Neural progenitor cell (in vitro differentiated cells): Measurements from ENCODE around the gene CROCC2. TPM values are rescaled to one million over a fixed set of nuclear protein-coding genes. Genes with fewer than 3 reads are reported as not detected.

Experiments used
- DNase-seq: peaks from one replicate; pipeline ENCODE4 v3.0.0-alpha.2; 2016; ENCODE audit warnings: low spot score
- H2AFZ ChIP-seq: fragments of 200-600 bp; sonication (generic); replicated peaks from 2 replicates; pipeline ENCODE4 v1.6.1; 2016; ENCODE audit warnings: antibody characterized with exemption
- H3F3A ChIP-seq: fragments of 200-600 bp; sonication (generic); 2 replicates; pipeline ENCODE4 v1.6.1; 2016; ENCODE audit warnings: antibody characterized with exemption, low read depth
- H3K27ac ChIP-seq: fragments of 200-600 bp; sonication (generic); 2 replicates; pipeline ENCODE4 v1.5.1; 2016; ENCODE audit warnings: mild to moderate bottlenecking
- H3K27me3 ChIP-seq: fragments of 200-600 bp; sonication (generic); 2 replicates; pipeline ENCODE4 v1.6.1; 2016; ENCODE audit warnings: mild to moderate bottlenecking, moderate library complexity
- H3K36me3 ChIP-seq: fragments of 200-600 bp; sonication (generic); 2 replicates; pipeline ENCODE4 v1.5.1; 2016
- H3K4me1 ChIP-seq: fragments of 200-600 bp; sonication (generic); 2 replicates; pipeline ENCODE4 v1.6.1; 2016; ENCODE audit warnings: mixed run types
- H3K4me2 ChIP-seq: fragments of 200-600 bp; sonication (generic); 2 replicates; pipeline ENCODE4 v1.6.1; 2016
- H3K4me3 ChIP-seq: fragments of 200-600 bp; sonication (generic); 2 replicates; pipeline ENCODE4 v1.5.1; 2016
- H3K79me2 ChIP-seq: fragments of 200-600 bp; sonication (generic); 2 replicates; pipeline ENCODE4 v1.6.1; 2016; ENCODE audit warnings: low read depth
- H3K9ac ChIP-seq: fragments of 200-600 bp; sonication (generic); 2 replicates; pipeline ENCODE4 v1.6.1; 2016
- H3K9me3 ChIP-seq: fragments of 200-600 bp; sonication (generic); 2 replicates; pipeline ENCODE4 v1.5.1; 2016; ENCODE audit warnings: low read depth
- H4K20me1 ChIP-seq: fragments of 200-600 bp; sonication (generic); 2 replicates; pipeline ENCODE4 v1.6.1; 2016; ENCODE audit warnings: low read depth
- H3K27ac Mint-ChIP-seq: 3 replicates; pipeline ENCODE4 v1.8.0; 2021; ENCODE audit warnings: mixed read lengths
- H3K27me3 Mint-ChIP-seq: 2 replicates; pipeline ENCODE4 v1.8.0; 2022; ENCODE audit warnings: low read depth, mild to moderate bottlenecking, inconsistent platforms, moderate library complexity, mixed read lengths; ENCODE audit not compliant: insufficient read depth
- H3K36me3 Mint-ChIP-seq: 3 replicates; pipeline ENCODE4 v1.8.0; 2021; ENCODE audit warnings: mixed read lengths
- H3K4me1 Mint-ChIP-seq: 3 replicates; pipeline ENCODE4 v1.8.0; 2021; ENCODE audit warnings: mixed read lengths
- H3K4me3 Mint-ChIP-seq: 3 replicates; pipeline ENCODE4 v1.8.0; 2021; ENCODE audit warnings: mild to moderate bottlenecking, moderate library complexity, mixed read lengths
- H3K9me3 Mint-ChIP-seq: 3 replicates; pipeline ENCODE4 v1.8.0; 2020; ENCODE audit warnings: mixed read lengths
- CTCF ChIP-seq: fragments of 200-600 bp; sonication (generic); IDR thresholded peaks from 2 replicates; pipeline ENCODE4 v1.5.1; 2017; ENCODE audit warnings: antibody characterized with exemption, mild to moderate bottlenecking
- EZH2 ChIP-seq: fragments of 200-600 bp; sonication (generic); IDR thresholded peaks from 2 replicates; pipeline ENCODE4 v1.6.1; 2017; ENCODE audit warnings: antibody characterized with exemption, mild to moderate bottlenecking, moderate library complexity
- EZH2phosphoT487 ChIP-seq: fragments of 200-600 bp; sonication (generic); IDR thresholded peaks from 2 replicates; pipeline ENCODE4 v1.6.1; 2017; ENCODE audit warnings: antibody characterized with exemption
- total RNA-seq: library from RNA; depleted of rRNA; stranded (reverse); fragments of >200 nt; gene quantifications from 2 replicates; pipeline ENCODE4 v1.2.3, GENCODE V29; 2015; ENCODE audit warnings: low replicate concordance

CROCC2 gene
- total RNA-seq, 1 donor from 2014 or later = not detected

- Histone ChIP-seq H3K36me3 (no peaks in the 10 kb centered on the region), H4K20me1 (no peaks in the 10 kb centered on the region), H3K27me3 (no peaks in the 10 kb centered on the region), H3K4me1 (no peaks in the 10 kb centered on the region), H3K9me3 (no peaks in the 10 kb centered on the region), H3K79me2 (no peaks in the 10 kb centered on the region), H3K27ac (no peak overlapping the region), H2AFZ (no peak overlapping the region), H3K4me2 (no peak overlapping the region), H3K9ac (no peak overlapping the region), H3K4me3 (no peak overlapping the region), H3F3A (peaks cover 2% of the 10 kb centered on the region)
- TF ChIP-seq CTCF (no peak), EZH2 (no peak), EZH2phosphoT487 (no peak)
- no peak overlapping the region for H3K27ac Mint-ChIP-seq
- H3K4me3 Mint-ChIP-seq = no peak overlapping the region
- no peaks in the 10 kb centered on the region for H3K36me3 Mint-ChIP-seq
- H3K9me3 Mint-ChIP-seq = no peaks in the 10 kb centered on the region
- no peak for DNase-seq
- H3K27me3 Mint-ChIP-seq = peaks cover 9% of the 10 kb centered on the region
- H3K4me1 Mint-ChIP-seq = peaks cover 4% of the 10 kb centered on the region
These were observed 25.3 kb downstream of the CROCC2 start for GRCh38 chr2:240931319-240931949.

- H3K79me2 ChIP-seq = no peaks in the 10 kb centered on the region
- H2AFZ ChIP-seq = no peak overlapping the region
- DNase-seq = no peak
- H3F3A ChIP-seq = no peaks in the 10 kb centered on the region
- no peaks in the 10 kb centered on the region for H3K27me3 ChIP-seq
- no peak overlapping the region for H3K27ac ChIP-seq
- Mint-ChIP-seq H3K4me3 (no peak overlapping the region), H3K4me1 (peaks cover 2% of the 10 kb centered on the region), H3K27ac (no peak overlapping the region), H3K36me3 (no peaks in the 10 kb centered on the region), H3K9me3 (no peaks in the 10 kb centered on the region), H3K27me3 (peaks cover 12% of the 10 kb centered on the region)
- H3K4me2 ChIP-seq = no peak overlapping the region
- no peaks in the 10 kb centered on the region for H4K20me1 ChIP-seq
- no peak for TF ChIP-seq EZH2phosphoT487
- no peak for TF ChIP-seq EZH2
- TF ChIP-seq CTCF = no peak
- H3K9me3 ChIP-seq = no peaks in the 10 kb centered on the region
- H3K4me1 ChIP-seq = no peaks in the 10 kb centered on the region
- no peaks in the 10 kb centered on the region for H3K36me3 ChIP-seq
- no peak overlapping the region for H3K9ac ChIP-seq
- no peak overlapping the region for H3K4me3 ChIP-seq
These were observed 26.0 kb downstream of the CROCC2 start for GRCh38 chr2:240932001-240932723.

- Histone ChIP-seq H3K4me2 (no peak overlapping the region), H3F3A (no peaks in the 10 kb centered on the region), H3K27ac (no peak overlapping the region), H3K9me3 (no peaks in the 10 kb centered on the region), H3K27me3 (no peaks in the 10 kb centered on the region), H2AFZ (no peak overlapping the region), H3K4me3 (no peak overlapping the region), H4K20me1 (no peaks in the 10 kb centered on the region), H3K79me2 (no peaks in the 10 kb centered on the region), H3K9ac (no peak overlapping the region), H3K4me1 (no peaks in the 10 kb centered on the region), H3K36me3 (no peaks in the 10 kb centered on the region)
- peaks cover 2% of the 10 kb centered on the region for H3K9me3 Mint-ChIP-seq
- no peak overlapping the region for H3K27ac Mint-ChIP-seq
- TF ChIP-seq CTCF (no peak), EZH2 (no peak), EZH2phosphoT487 (no peak)
- peaks cover 12% of the 10 kb centered on the region for H3K27me3 Mint-ChIP-seq
- no peak overlapping the region for H3K4me3 Mint-ChIP-seq
- peaks cover 2% of the 10 kb centered on the region for H3K4me1 Mint-ChIP-seq
- no peak for DNase-seq
- no peaks in the 10 kb centered on the region for H3K36me3 Mint-ChIP-seq
These were observed 26.6 kb downstream of the CROCC2 start for GRCh38 chr2:240932724-240933047.
